Right cardiac atrium (tissue), 5 donors: ENCODE measurements around the gene PBX1. TPM values are rescaled to one million over a fixed set of nuclear protein-coding genes. Genes with fewer than 3 reads are reported as not detected.
A peak's percentile ranks its signal among the peaks of the same experiment; 100 is the strongest.

Experiments
- ATAC-seq, 2 donors: fragments of 200-7000 bp; cut with Tn5 transposase; one replicate each; pipeline versions ENCODE4 v1.8.0 to v1.9.1; 2020; ENCODE audit warnings: moderate library complexity in 2 of 2, mild to moderate bottlenecking in 1 of 2
- DNase-seq, 3 donors: peaks; one replicate each; pipeline ENCODE4 v3.0.0-alpha.2; 2020
- H3K27ac ChIP-seq: one replicate; pipeline ENCODE4 v1.5.1; 2013; ENCODE audit warnings: mild to moderate bottlenecking, low read length, control low read depth, moderate library complexity
- H3K27me3 ChIP-seq: one replicate; pipeline ENCODE4 v1.6.1; 2013; ENCODE audit not compliant: control insufficient read depth, insufficient read depth
- H3K4me1 ChIP-seq: one replicate; pipeline ENCODE4 v1.6.1; 2013; ENCODE audit warnings: low read length; ENCODE audit not compliant: control insufficient read depth, insufficient read depth
- H3K4me3 ChIP-seq: one replicate; pipeline ENCODE4 v1.5.1; 2013; ENCODE audit warnings: low read length, control low read depth
- H3K9me3 ChIP-seq: one replicate; pipeline ENCODE4 v1.6.1; 2013; ENCODE audit warnings: low read length; ENCODE audit not compliant: control insufficient read depth
- WGBS: extraction: QIAGEN DNeasy Blood & Tissue Kit; methylation state at CpG from one replicate; pipeline ENCODE4 v1.1.7; 2013; 5-methylcytosine and 5-hydroxymethylcytosine counted together
- intact Hi-C, 4 donors: fragments of 100-400 bp; cut with DNase I; formaldehyde crosslinking; loops; one replicate each; pipeline versions ENCODE4 v1.11.0 to v1.14.0; 2022 to 2023
- polyA plus RNA-seq: library from polyadenylated mRNA; stranded (reverse); fragments of 200-250 nt; gene quantifications from one replicate; pipeline ENCODE4 v1.2.3, GENCODE V29; 2013
- total RNA-seq, 4 donors: library from RNA; stranded (reverse); fragmentation: NEBNext Ultra II Directional; extraction: Animal tissue kit (Norgen Biotek cat#: 25700); gene quantifications; one replicate each; pipeline ENCODE4 v1.2.1, GENCODE V29; 2021
- donor health status: healthy with polysubstance abuse.
- donor health status: DM: no; HTN: yes; CAD: no.
- donor health status: DM: no; HTN: no; CAD: no.
- donor health status: DM: no; HTN: yes; CAD: no; lungs with severe emphysema.
- donor health status: DM: yes; HTN: yes; CAD: no.

PBX1 gene
- total and polyA plus RNA-seq, 5 donors, result 19.8 to 81.6 (median 76.8) TPM

- Histone ChIP-seq H3K4me1 (peaks cover 25% of the 10 kb centered on the region), H3K27me3 (no peaks in the 10 kb centered on the region), H3K27ac (peak overlapping the region; percentile 73), H3K4me3 (no peak overlapping the region), H3K9me3 (no peaks in the 10 kb centered on the region)
- intact Hi-C loops, result loop anchor here in 2 of 4 donors (10.0 kb wide), 2 partner anchors 62 to 72 kb away; no protein-coding TSS in a partner anchor
- peak; percentile 61 to 80 (median 72) for DNase-seq
- 15% methylated on average over 25 of the region's 25 CpGs for WGBS
- ATAC-seq, result peak; percentile 91 to 93
These were observed 153.4 kb downstream of the PBX1 start for GRCh38 chr1:164712131-164713036.

GRCh38 chr1:164713456-164714207 is 154.6 kb downstream of the PBX1 start:
- DNase-seq, result no peak
- Histone ChIP-seq H3K27me3 (no peaks in the 10 kb centered on the region), H3K4me1 (peaks cover 20% of the 10 kb centered on the region), H3K4me3 (no peak overlapping the region), H3K27ac (no peak overlapping the region), H3K9me3 (no peaks in the 10 kb centered on the region)
- 61% methylated on average over 5 of the region's 5 CpGs for WGBS
- intact Hi-C loops, result loop anchor here in 2 of 4 donors (10.0 kb wide), 2 partner anchors 61 to 71 kb away; no protein-coding TSS in a partner anchor
- ATAC-seq, result no peak

- no peak overlapping the region for H3K4me3 ChIP-seq
- peaks cover 21% of the 10 kb centered on the region for H3K4me1 ChIP-seq
- DNase-seq (no peak), ATAC-seq (no peak)
- no peak overlapping the region for H3K27ac ChIP-seq
- WGBS, result 81% methylated on average over 8 of the region's 8 CpGs
- intact Hi-C loops, result loop anchor here in 2 of 4 donors (10.0 kb wide), 2 partner anchors 58 to 68 kb away; no protein-coding TSS in a partner anchor
- no peaks in the 10 kb centered on the region for H3K27me3 ChIP-seq
- no peaks in the 10 kb centered on the region for H3K9me3 ChIP-seq
These were observed 158.2 kb downstream of the PBX1 start for GRCh38 chr1:164716992-164717703.

GRCh38 chr1:164718821-164719220 is 159.8 kb downstream of the PBX1 start:
- ATAC-seq (peak; percentile 42 to 53), DNase-seq (no peak)
- Histone ChIP-seq H3K9me3 (no peaks in the 10 kb centered on the region), H3K4me3 (no peak overlapping the region), H3K27me3 (no peaks in the 10 kb centered on the region), H3K27ac (no peak overlapping the region), H3K4me1 (peaks cover 10% of the 10 kb centered on the region)
- 23% methylated on average over 1 of the region's 1 CpG for WGBS
- intact Hi-C loops, result loop anchor here in 2 of 4 donors (10.0 kb wide), 2 partner anchors 56 to 66 kb away; no protein-coding TSS in a partner anchor

GRCh38 chr1:164719676-164720439 is 160.9 kb downstream of the PBX1 start:
- Histone ChIP-seq H3K27ac (no peak overlapping the region), H3K27me3 (no peaks in the 10 kb centered on the region), H3K9me3 (no peaks in the 10 kb centered on the region), H3K4me1 (peaks cover 10% of the 10 kb centered on the region), H3K4me3 (no peak overlapping the region)
- ATAC-seq (no peak), DNase-seq (no peak)
- intact Hi-C loops, result loop anchor here in 2 of 4 donors (10.0 kb wide), 2 partner anchors 55 to 65 kb away; no protein-coding TSS in a partner anchor
- WGBS, result 66% methylated on average over 8 of the region's 8 CpGs

- Histone ChIP-seq H3K4me1 (peaks cover 17% of the 10 kb centered on the region), H3K27ac (peak overlapping the region; percentile 46), H3K4me3 (no peak overlapping the region), H3K27me3 (no peaks in the 10 kb centered on the region), H3K9me3 (no peaks in the 10 kb centered on the region)
- 56% methylated on average over 7 of the region's 7 CpGs for WGBS
- no peak for DNase-seq
- peak in 1 of 2 donors; percentile 80 for ATAC-seq
- intact Hi-C loops, result no loop called here
These were observed 161.7 kb downstream of the PBX1 start for GRCh38 chr1:164720440-164721227.

GRCh38 chr1:164721228-164721496 is 162.2 kb downstream of the PBX1 start:
- WGBS, result 16% methylated on average over 2 of the region's 2 CpGs
- Histone ChIP-seq H3K4me1 (peaks cover 19% of the 10 kb centered on the region), H3K27ac (peak overlapping the region; percentile 46), H3K4me3 (no peak overlapping the region), H3K9me3 (no peaks in the 10 kb centered on the region), H3K27me3 (no peaks in the 10 kb centered on the region)
- intact Hi-C loops, result no loop called here
- no peak for DNase-seq
- peak in 1 of 2 donors; percentile 41 for ATAC-seq

DNA sequence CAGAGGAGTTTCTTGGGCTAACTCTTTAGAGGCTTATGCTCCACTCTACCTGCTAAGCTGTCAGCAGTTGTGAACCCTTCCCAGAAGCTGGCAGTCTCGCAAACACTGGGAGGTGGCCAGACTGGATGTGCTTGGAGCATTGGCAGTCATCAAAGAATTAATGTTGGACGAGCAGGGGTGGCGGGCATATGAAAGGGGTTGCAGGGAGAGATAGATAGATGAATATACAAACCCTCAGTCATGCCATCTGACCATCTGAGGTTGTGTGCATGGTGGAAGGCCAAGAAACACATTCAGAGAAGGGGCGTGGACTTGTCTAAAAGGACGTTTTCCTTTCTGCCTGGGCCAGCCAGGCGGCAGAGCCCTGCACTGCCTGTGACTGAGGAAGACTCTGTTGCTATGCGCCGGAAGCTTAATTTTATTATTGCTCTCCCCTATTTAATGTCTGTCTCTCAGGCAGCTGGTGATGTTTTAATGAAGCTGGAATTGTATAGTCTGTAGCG is 164.4 kb downstream of the PBX1 start:
- H3K4me1 ChIP-seq, result peaks cover 19% of the 10 kb centered on the region
- no peaks in the 10 kb centered on the region for H3K27me3 ChIP-seq
- DNase-seq, result peak in 1 of 3 donors; percentile 57
- no peak overlapping the region for H3K27ac ChIP-seq
- intact Hi-C loops, result no loop called here
- H3K9me3 ChIP-seq, result no peaks in the 10 kb centered on the region
- 76% methylated on average over 9 of the region's 9 CpGs for WGBS
- no peak overlapping the region for H3K4me3 ChIP-seq
- ATAC-seq, result peak; percentile 35 to 63

GRCh38 chr1:164725401-164725800 is 166.4 kb downstream of the PBX1 start:
- ATAC-seq (peak; percentile 50 to 63), DNase-seq (peak; percentile 35 to 73 (median 66))
- no peaks in the 10 kb centered on the region for H3K27me3 ChIP-seq
- peak overlapping the region; percentile 43 for H3K27ac ChIP-seq
- H3K9me3 ChIP-seq, result no peaks in the 10 kb centered on the region
- H3K4me1 ChIP-seq, result peaks cover 23% of the 10 kb centered on the region
- intact Hi-C loops, result no loop called here
- 26% methylated on average over 4 of the region's 4 CpGs for WGBS
- H3K4me3 ChIP-seq, result no peak overlapping the region
